ENCODE measurements around the gene ESPL1.

DNA sequence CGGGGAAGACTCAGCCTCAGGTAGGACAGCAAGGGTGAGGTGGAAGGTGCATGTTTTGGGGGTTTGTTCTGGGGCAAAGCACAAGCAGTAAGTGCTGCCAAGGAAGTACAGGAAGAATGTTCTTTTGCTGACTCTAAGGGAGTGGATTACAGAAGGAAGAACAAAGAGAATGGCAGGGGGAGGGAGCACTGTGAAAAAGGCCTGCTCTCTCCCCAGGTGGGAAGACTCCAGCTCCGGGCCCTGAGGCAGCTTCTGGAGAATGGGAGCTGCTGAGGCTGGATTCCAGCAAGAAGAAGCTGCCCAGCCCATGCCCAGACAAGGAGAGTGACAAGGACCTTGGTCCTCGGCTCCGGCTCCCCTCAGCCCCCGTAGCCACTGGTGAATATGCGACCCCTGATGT lies 20.2 kb downstream of the ESPL1 start:
- TF ChIP-seq EZH2 (IDR thresholded peaks at IDR 0.05; ENCODE audit: low read length, unreplicated experiment) (no peak), CTCF (conservative IDR thresholded peaks at IDR 0.05; ENCODE audit: low read depth, low read length) (no peak), EZH2phosphoT487 (IDR thresholded peaks at IDR 0.05; ENCODE audit: borderline replicate concordance, low read length) (no peak)

Data from PC-3 (cell line).